Measurements from ENCODE around the gene TICAM2. TPM values are rescaled to one million over a fixed set of nuclear protein-coding genes. Genes with fewer than 3 reads are reported as not detected.

TICAM2 gene
- total RNA-seq, 1 experiment from 2014 or later, result 0.24 TPM

DNA sequence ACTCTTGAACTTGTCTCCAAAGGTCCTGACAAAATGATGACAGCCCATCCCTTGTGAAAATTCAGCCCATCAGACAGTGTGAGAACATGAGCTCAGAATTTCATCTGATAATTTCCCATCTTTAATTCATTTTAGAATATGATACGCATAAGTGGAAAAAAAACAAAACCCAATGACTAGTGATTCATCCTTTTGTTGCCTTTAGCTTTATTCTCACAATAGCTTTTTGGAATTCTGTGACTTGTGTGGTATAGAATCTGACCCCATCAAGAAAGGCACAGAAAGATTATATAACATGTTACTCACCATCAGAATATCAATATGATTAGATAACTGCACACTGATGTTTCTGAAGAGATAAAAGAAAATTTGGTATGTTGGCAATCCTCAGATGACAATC is 39.7 kb upstream of the TICAM2 start:
- no peak overlapping the region for H3K56ac ChIP-seq (ENCODE audit: insufficient read length, low read depth, low read length)
- no peak overlapping the region for H3K14ac ChIP-seq (ENCODE audit: insufficient read depth, low read length)
- H3K27me3 Mint-ChIP-seq (ENCODE audit: low read depth), result no peaks in the 10 kb centered on the region
- H3K4ac ChIP-seq (ENCODE audit: low read depth, low read length), result no peak overlapping the region
- H3K27me3 ChIP-seq (ENCODE audit: insufficient read depth, low read length), result peaks cover 2% of the 10 kb centered on the region; the same call in 1 of the 2 replicates
- no peak overlapping the region for H2AFZ ChIP-seq (ENCODE audit: low read length)
- no peak overlapping the region for H2BK12ac ChIP-seq (ENCODE audit: insufficient read length, low read depth, low read length)
- DNase-seq, result no peak
- no peaks in the 10 kb centered on the region for H3K79me1 ChIP-seq (ENCODE audit: insufficient read depth, low read depth, low read length, poor library complexity, severe bottlenecking)
- H3K27ac ChIP-seq (ENCODE audit: insufficient read length, low read depth, low read length), result no peak overlapping the region
- no peak overlapping the region for H2AK5ac ChIP-seq (ENCODE audit: insufficient read length, low read length)
- peaks cover 10 to 13% of the 10 kb centered on the region in 2 experiments for H3K4me1 Mint-ChIP-seq
- TF ChIP-seq, protein P1, sequence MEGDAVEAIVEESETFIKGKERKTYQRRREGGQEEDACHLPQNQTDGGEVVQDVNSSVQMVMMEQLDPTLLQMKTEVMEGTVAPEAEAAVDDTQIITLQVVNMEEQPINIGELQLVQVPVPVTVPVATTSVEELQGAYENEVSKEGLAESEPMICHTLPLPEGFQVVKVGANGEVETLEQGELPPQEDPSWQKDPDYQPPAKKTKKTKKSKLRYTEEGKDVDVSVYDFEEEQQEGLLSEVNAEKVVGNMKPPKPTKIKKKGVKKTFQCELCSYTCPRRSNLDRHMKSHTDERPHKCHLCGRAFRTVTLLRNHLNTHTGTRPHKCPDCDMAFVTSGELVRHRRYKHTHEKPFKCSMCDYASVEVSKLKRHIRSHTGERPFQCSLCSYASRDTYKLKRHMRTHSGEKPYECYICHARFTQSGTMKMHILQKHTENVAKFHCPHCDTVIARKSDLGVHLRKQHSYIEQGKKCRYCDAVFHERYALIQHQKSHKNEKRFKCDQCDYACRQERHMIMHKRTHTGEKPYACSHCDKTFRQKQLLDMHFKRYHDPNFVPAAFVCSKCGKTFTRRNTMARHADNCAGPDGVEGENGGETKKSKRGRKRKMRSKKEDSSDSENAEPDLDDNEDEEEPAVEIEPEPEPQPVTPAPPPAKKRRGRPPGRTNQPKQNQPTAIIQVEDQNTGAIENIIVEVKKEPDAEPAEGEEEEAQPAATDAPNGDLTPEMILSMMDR (conservative IDR thresholded peaks at IDR 0.05), result no peak
- no peaks in the 10 kb centered on the region for H3K79me2 ChIP-seq (ENCODE audit: insufficient read depth, low read length)
- H3K23ac ChIP-seq (ENCODE audit: insufficient read length, low read depth, low read length), result no peak overlapping the region
- no peak overlapping the region for H3K4me2 ChIP-seq (ENCODE audit: insufficient read depth, insufficient read length, low read length)
- H3T11ph ChIP-seq (ENCODE audit: low read length), result no peak overlapping the region
- no peaks in the 10 kb centered on the region for H3K9me3 ChIP-seq (ENCODE audit: control insufficient read depth, low read depth, low read length)
- H3K27ac Mint-ChIP-seq, result no peak overlapping the region
- no peaks in the 10 kb centered on the region for H3K23me2 ChIP-seq (ENCODE audit: insufficient read length, low read depth, low read length, poor library complexity, severe bottlenecking)
- no peak overlapping the region for H3K18ac ChIP-seq (ENCODE audit: insufficient read length, low read depth, low read length)
- no peaks in the 10 kb centered on the region for H3K36me3 Mint-ChIP-seq (ENCODE audit: insufficient read depth in 1 of 3, low read depth in 3 of 3)
- H2BK120ac ChIP-seq (ENCODE audit: low read depth, low read length, poor library complexity, severe bottlenecking), result no peak overlapping the region
- no peak overlapping the region for H3K9ac ChIP-seq (ENCODE audit: extremely low read depth, insufficient read length, low read length)
- H4K20me1 ChIP-seq (ENCODE audit: control insufficient read depth, insufficient read depth, insufficient read length), result no peaks in the 10 kb centered on the region
- H3K4me3 Mint-ChIP-seq, result no peak overlapping the region
- H2BK20ac ChIP-seq (ENCODE audit: low read depth, low read length, poor library complexity, severe bottlenecking), result no peak overlapping the region
- no peak overlapping the region for H2BK15ac ChIP-seq (ENCODE audit: low read depth, low read length)
- H2BK5ac ChIP-seq (ENCODE audit: insufficient read length, low read length), result no peak overlapping the region
- no peak overlapping the region for H4K5ac ChIP-seq (ENCODE audit: insufficient read length, low read depth, low read length)
- WGBS (ENCODE audit: extremely low coverage, insufficient read length, low lambda C conversion rate), result no CpG with 5 or more reads among the region's 1 CpG
- H3K4me1 ChIP-seq (ENCODE audit: insufficient read depth, low read length), result no peaks in the 10 kb centered on the region
- no peak overlapping the region for H4K91ac ChIP-seq (ENCODE audit: insufficient read length, low read depth, low read length)
- no peaks in the 10 kb centered on the region for H3K9me3 Mint-ChIP-seq
- H4K8ac ChIP-seq (replicated peaks; ENCODE audit: insufficient read length, low read depth, low read length), result no peak overlapping the region

Measured in H9 (cell line).